Right lobe of liver (tissue), 4 donors: ENCODE results near the gene GDNF.

Experiments
- CTCF ChIP-seq, 4 donors: fragments of 200-600 bp in 3 of 4; fragments of 450-650 bp in 1 of 4; IDR thresholded peaks; one replicate each; pipeline versions ENCODE4 v1.5.1 to v1.8.0; 2016 to 2022; ENCODE audit warnings: antibody characterized with exemption in 4 of 4, mild to moderate bottlenecking in 2 of 4
- POLR2A ChIP-seq: fragments of 450-650 bp; IDR thresholded peaks from one replicate; pipeline ENCODE4 v1.6.1; 2017; ENCODE audit warnings: antibody characterized with exemption, mild to moderate bottlenecking
- donor health status: DM: no; HTN: no; CAD: no.
- donor health status: DM: no; HTN: no; CAD: no.
- donor health status: DM: no; HTN: yes; CAD: no.

GRCh38 chr5:37869216-37869615, 29.4 kb upstream of the GDNF start:
- TF ChIP-seq CTCF (IDR thresholded peaks at IDR 0.05) (no peak), POLR2A (no peak)
